Ascending aorta (tissue), 2 donors: ENCODE results near the gene KHNYN. TPM values are rescaled to one million over a fixed set of nuclear protein-coding genes. Genes with fewer than 3 reads are reported as not detected.

Experiments used
- DNase-seq, 2 donors: peaks; one replicate each; pipeline ENCODE4 v3.0.0-alpha.2; 2019; ENCODE audit warnings: low spot score in 2 of 2
- H3K27ac ChIP-seq, 2 donors: fragments of 200-600 bp; sonication (generic); one replicate each; pipeline ENCODE4 v1.5.1; 2016 to 2017; ENCODE audit warnings: mild to moderate bottlenecking in 1 of 2
- H3K27me3 ChIP-seq: fragments of 200-600 bp; sonication (generic); one replicate; pipeline ENCODE4 v1.5.1; 2017
- H3K36me3 ChIP-seq, 2 donors: fragments of 200-600 bp; sonication (generic); one replicate each; pipeline ENCODE4 v1.5.1; 2016
- H3K4me1 ChIP-seq, 2 donors: fragments of 200-600 bp; sonication (generic); one replicate each; pipeline ENCODE4 v1.5.1; 2016 to 2017; ENCODE audit warnings: mild to moderate bottlenecking in 1 of 2
- H3K4me3 ChIP-seq, 2 donors: fragments of 200-600 bp; sonication (generic); one replicate each; pipeline ENCODE4 v1.5.1; 2016 to 2017; ENCODE audit warnings: mild to moderate bottlenecking in 1 of 2
- H3K9me3 ChIP-seq, 2 donors: fragments of 200-600 bp; sonication (generic); one replicate each; pipeline ENCODE4 v1.5.1; 2016
- CTCF ChIP-seq, 3 experiments: fragments of 200-600 bp in 2 of 3; fragments of 450-650 bp in 1 of 3; sonication (generic) in 2 of 3; IDR thresholded peaks; one replicate each; pipeline ENCODE4 v1.5.1; 2016 to 2019; ENCODE audit warnings: antibody characterized with exemption in 3 of 3, mild to moderate bottlenecking in 1 of 3, moderate library complexity in 1 of 3
- intact Hi-C: fragments of 100-400 bp; cut with DNase I; formaldehyde crosslinking; loops from one replicate; pipeline ENCODE4 v1.15.1; 2023
- total RNA-seq: library from RNA; depleted of rRNA; stranded (reverse); fragments of >200 nt; gene quantifications from one replicate; pipeline ENCODE4 v1.1.0, GENCODE V29; 2016

The KHNYN gene
- total RNA-seq, 1 donor from 2014 or later: 70.4 TPM

GRCh38 chr14:24403294-24403998, 26.3 kb upstream of the KHNYN start:
- Histone ChIP-seq H3K9me3 (no peaks in the 10 kb centered on the region), H3K27ac (no peak overlapping the region), H3K4me1 (peaks cover 2 to 4% of the 10 kb centered on the region in 2 donors), H3K4me3 (no peak overlapping the region), H3K36me3 (peaks cover 9 to 14% of the 10 kb centered on the region in 2 donors), H3K27me3 (no peaks in the 10 kb centered on the region)
- DNase-seq: no peak
- intact Hi-C loops: no loop called here
- TF ChIP-seq CTCF (IDR thresholded peaks at IDR 0.05): no peak

- H3K4me3 ChIP-seq: no peak overlapping the region
- no peaks in the 10 kb centered on the region for H3K27me3 ChIP-seq
- no peak for DNase-seq
- H3K9me3 ChIP-seq: no peaks in the 10 kb centered on the region
- no peak for TF ChIP-seq CTCF (IDR thresholded peaks at IDR 0.05)
- intact Hi-C loops: no loop called here
- H3K4me1 ChIP-seq: peaks cover 2 to 4% of the 10 kb centered on the region in 2 donors
- H3K27ac ChIP-seq: no peak overlapping the region
- peaks cover 20 to 28% of the 10 kb centered on the region in 2 donors for H3K36me3 ChIP-seq
Measured at GRCh38 chr14:24404814-24405213, 24.9 kb upstream of the KHNYN start.

GRCh38 chr14:24406416-24406815, 23.3 kb upstream of the KHNYN start:
- DNase-seq: no peak

GRCh38 chr14:24407608-24408325, 22.0 kb upstream of the KHNYN start:
- intact Hi-C loops: no loop called here
- Histone ChIP-seq H3K27ac (no peak overlapping the region), H3K4me1 (no peaks in the 10 kb centered on the region), H3K9me3 (no peaks in the 10 kb centered on the region), H3K36me3 (peaks cover 26 to 40% of the 10 kb centered on the region in 2 donors), H3K27me3 (no peaks in the 10 kb centered on the region), H3K4me3 (no peak overlapping the region)
- TF ChIP-seq CTCF (IDR thresholded peaks at IDR 0.05): no peak
- no peak for DNase-seq

More at GRCh38 chr14:24406416-24406815, 23.3 kb upstream of the KHNYN start:
- H3K36me3 ChIP-seq: peaks cover 24 to 33% of the 10 kb centered on the region in 2 donors
- no peaks in the 10 kb centered on the region for H3K27me3 ChIP-seq
- intact Hi-C loops: no loop called here
- no peaks in the 10 kb centered on the region for H3K4me1 ChIP-seq
- no peak for TF ChIP-seq CTCF (IDR thresholded peaks at IDR 0.05)
- no peaks in the 10 kb centered on the region for H3K9me3 ChIP-seq
- no peak overlapping the region for H3K4me3 ChIP-seq
- no peak overlapping the region for H3K27ac ChIP-seq

GRCh38 chr14:24408764-24409163, 21.0 kb upstream of the KHNYN start:
- no peaks in the 10 kb centered on the region for H3K27me3 ChIP-seq
- intact Hi-C loops: no loop called here
- no peak for TF ChIP-seq CTCF (IDR thresholded peaks at IDR 0.05)
- H3K36me3 ChIP-seq: peaks cover 30 to 48% of the 10 kb centered on the region in 2 donors
- DNase-seq: no peak
- no peaks in the 10 kb centered on the region for H3K9me3 ChIP-seq
- no peak overlapping the region for H3K4me3 ChIP-seq
- H3K27ac ChIP-seq: no peak overlapping the region
- no peaks in the 10 kb centered on the region for H3K4me1 ChIP-seq
